Measurements from ENCODE around the gene TEX14.

- no peak for TF ChIP-seq CTCF (IDR thresholded peaks at IDR 0.05; ENCODE audit: borderline replicate concordance, extremely low read depth, low read length, poor library complexity, severe bottlenecking)
- no peak for TF ChIP-seq EZH2 (IDR thresholded peaks at IDR 0.05; ENCODE audit: borderline replicate concordance, low read depth, low read length, severe bottlenecking)
These were observed 73.5 kb downstream of the TEX14 start for GRCh38 chr17:58618336-58618735.

Measured in DND-41 (cell line).